ENCODE measurements around the gene LRRC8D.

The LRRC8D gene

DNA sequence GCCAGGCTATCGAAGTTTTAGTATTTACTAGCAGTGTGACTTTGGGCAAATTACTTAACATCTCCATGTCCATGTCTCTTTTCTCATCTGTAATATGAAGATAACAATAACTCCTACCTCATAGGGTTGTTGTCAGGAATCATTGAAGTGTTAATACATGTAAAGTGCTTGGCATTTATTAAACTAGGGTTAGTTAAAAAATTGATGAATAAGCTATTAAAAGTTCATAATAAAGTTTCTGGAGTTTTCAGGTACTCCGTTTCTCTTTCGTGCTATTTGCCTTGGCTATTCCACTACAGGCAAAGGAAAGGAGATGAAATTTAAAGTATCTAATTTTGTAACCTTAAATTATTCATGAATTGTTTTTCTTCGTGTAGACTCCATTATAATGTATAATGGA lies 16.7 kb downstream of the LRRC8D start:
- Histone ChIP-seq H3K27me3 (replicated peaks; ENCODE audit: control insufficient read depth, insufficient read depth, low read length) (no peaks in the 10 kb centered on the region), H3K36me3 (ENCODE audit: control insufficient read depth, insufficient read depth, low read length) (no peaks in the 10 kb centered on the region), H3K4me3 (replicated peaks; ENCODE audit: low read depth, low read length) (no peak overlapping the region)
- DNase-seq (ENCODE audit: extremely low read depth, insufficient read length): no peak
- TF ChIP-seq, protein P1, sequence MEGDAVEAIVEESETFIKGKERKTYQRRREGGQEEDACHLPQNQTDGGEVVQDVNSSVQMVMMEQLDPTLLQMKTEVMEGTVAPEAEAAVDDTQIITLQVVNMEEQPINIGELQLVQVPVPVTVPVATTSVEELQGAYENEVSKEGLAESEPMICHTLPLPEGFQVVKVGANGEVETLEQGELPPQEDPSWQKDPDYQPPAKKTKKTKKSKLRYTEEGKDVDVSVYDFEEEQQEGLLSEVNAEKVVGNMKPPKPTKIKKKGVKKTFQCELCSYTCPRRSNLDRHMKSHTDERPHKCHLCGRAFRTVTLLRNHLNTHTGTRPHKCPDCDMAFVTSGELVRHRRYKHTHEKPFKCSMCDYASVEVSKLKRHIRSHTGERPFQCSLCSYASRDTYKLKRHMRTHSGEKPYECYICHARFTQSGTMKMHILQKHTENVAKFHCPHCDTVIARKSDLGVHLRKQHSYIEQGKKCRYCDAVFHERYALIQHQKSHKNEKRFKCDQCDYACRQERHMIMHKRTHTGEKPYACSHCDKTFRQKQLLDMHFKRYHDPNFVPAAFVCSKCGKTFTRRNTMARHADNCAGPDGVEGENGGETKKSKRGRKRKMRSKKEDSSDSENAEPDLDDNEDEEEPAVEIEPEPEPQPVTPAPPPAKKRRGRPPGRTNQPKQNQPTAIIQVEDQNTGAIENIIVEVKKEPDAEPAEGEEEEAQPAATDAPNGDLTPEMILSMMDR (IDR thresholded peaks at IDR 0.05; ENCODE audit: insufficient read depth, low read length, poor library complexity, severe bottlenecking): no peak

DNA sequence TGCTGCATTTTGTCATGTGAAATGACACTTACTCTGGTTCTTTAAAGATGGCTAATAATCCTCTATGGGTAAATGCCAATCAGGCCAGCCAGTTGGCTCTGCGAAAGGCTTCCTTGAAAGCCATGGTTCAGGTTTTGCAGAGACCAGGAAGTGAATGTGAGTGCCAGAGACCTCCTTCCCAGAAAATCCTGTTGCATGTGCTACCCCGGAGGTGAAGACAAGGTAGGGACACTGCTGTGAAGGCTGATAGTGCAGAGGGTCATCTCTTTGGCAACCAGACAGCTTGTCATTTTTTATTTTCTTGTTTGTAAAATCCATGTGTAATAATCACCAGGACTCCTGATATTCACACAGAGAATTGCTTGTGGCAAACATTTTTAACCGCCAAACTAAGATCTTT lies 18.7 kb downstream of the LRRC8D start:
- no peak overlapping the region for H3K4me3 ChIP-seq (replicated peaks; ENCODE audit: low read depth, low read length)
- no peak for DNase-seq (ENCODE audit: extremely low read depth, insufficient read length)
- TF ChIP-seq, protein P1 (IDR thresholded peaks at IDR 0.05; ENCODE audit: insufficient read depth, low read length, poor library complexity, severe bottlenecking): no peak
- no peaks in the 10 kb centered on the region for H3K36me3 ChIP-seq (ENCODE audit: control insufficient read depth, insufficient read depth, low read length)
- H3K27me3 ChIP-seq (replicated peaks; ENCODE audit: control insufficient read depth, insufficient read depth, low read length): no peaks in the 10 kb centered on the region

DNA sequence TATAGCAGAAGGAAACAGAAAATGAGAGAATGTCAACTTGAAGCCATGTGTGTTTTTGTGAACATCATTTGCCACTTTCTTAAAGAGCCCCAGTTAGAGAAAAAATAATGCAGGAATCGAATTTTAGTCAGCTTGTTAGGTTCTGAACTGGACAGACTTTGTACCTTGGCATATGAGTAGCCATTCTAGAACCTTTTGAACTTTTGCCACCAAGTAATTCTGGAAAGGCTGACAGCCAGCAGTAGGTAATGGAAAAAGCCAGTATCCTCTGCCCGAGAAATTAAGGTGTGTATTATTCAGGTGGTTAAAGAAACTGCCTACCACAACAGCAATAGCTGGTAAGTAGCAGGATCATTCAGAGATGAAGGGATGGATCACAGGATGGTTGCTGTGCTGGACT lies 20.7 kb downstream of the LRRC8D start:
- no peaks in the 10 kb centered on the region for H3K36me3 ChIP-seq (ENCODE audit: control insufficient read depth, insufficient read depth, low read length)
- H3K4me3 ChIP-seq (replicated peaks; ENCODE audit: low read depth, low read length): no peak overlapping the region
- DNase-seq (ENCODE audit: extremely low read depth, insufficient read length): no peak
- TF ChIP-seq, protein P1 (IDR thresholded peaks at IDR 0.05; ENCODE audit: insufficient read depth, low read length, poor library complexity, severe bottlenecking): no peak
- no peaks in the 10 kb centered on the region for H3K27me3 ChIP-seq (replicated peaks; ENCODE audit: control insufficient read depth, insufficient read depth, low read length)

DNA sequence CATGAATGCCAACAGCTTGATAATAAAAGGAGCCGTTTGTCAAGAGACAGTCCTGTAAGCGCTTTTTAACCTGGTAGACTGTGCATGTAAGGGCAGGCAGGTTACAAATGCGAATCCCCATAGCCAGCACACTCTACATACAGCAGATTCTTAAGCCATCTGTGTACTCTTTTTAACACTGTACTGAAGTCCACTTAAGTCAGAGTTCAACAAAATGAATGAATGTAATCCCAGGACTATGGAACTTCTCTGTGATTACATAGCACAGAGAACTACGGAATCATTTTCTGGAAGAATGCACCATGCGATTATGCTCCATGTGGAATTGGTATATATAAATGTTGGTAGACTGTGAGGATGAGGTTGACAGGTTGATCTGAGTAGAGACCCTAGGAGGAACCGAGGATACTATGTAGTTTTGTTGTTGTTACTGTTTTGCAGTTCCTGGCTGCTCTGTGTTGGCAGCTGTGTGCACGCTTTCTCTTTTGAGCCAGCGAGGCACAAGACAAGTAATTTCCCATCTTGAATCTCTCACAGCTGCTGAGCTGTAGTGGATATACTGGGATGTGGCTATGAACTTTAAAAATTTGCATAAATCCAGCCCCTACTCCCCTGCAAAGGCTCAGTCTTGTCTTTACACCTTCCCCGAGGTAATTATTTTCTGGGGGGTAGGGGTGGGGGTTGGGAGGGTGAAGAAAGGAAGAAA lies 21.9 kb downstream of the LRRC8D start:
- no peak for DNase-seq (ENCODE audit: extremely low read depth, insufficient read length)
- no peaks in the 10 kb centered on the region for H3K36me3 ChIP-seq (ENCODE audit: control insufficient read depth, insufficient read depth, low read length)
- no peaks in the 10 kb centered on the region for H3K27me3 ChIP-seq (replicated peaks; ENCODE audit: control insufficient read depth, insufficient read depth, low read length)
- H3K4me3 ChIP-seq (replicated peaks; ENCODE audit: low read depth, low read length): peak overlapping the region; percentile 94
- TF ChIP-seq, protein P1 (IDR thresholded peaks at IDR 0.05; ENCODE audit: insufficient read depth, low read length, poor library complexity, severe bottlenecking): no peak

DNA sequence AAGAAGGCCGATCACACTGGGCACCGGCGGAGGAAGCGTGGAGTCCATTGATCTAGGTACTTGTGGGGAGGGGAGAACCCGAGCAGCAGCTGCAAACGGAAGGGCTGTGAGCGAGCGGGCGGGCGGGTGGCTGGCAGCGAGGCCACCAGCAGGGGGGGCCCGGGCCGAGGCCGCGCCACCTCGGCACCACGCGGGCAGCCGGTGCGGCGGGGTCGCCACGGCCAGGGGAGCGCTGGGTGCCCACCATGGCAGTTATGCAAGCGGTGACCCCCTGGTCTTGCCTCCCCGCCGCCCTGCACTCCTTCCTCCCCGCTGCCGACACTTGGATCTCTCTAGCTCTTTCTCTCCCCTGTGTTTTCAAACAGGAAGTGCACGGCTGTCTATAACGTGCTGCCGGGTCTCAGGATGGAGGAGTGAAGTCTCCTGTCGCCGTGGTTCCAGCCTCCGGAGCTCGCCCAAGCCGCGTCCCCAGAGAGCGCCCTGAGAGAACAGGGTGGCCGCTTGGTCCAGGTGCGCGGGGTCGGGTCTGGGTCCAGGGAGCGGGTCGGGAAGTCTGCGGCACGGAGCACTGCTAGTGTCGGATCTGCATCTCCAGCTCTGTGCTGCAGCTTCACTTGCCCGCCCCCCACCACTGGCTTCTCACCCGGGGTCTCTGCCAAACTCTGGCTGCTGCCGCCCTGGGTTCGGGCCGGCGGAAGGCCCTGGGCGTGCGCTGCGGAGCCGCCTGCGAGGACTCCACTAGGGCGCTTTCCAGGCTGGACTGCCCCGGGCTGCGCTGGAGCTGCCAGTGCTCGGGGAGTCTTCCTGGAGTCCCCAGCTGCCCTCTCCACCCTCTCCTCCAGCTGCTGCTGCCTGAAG lies 22.7 kb downstream of the LRRC8D start:
- no peaks in the 10 kb centered on the region for H3K27me3 ChIP-seq (replicated peaks; ENCODE audit: control insufficient read depth, insufficient read depth, low read length)
- peak; percentile 87 for DNase-seq (ENCODE audit: extremely low read depth, insufficient read length)
- TF ChIP-seq, protein P1 (IDR thresholded peaks at IDR 0.05; ENCODE audit: insufficient read depth, low read length, poor library complexity, severe bottlenecking): peak; percentile 47
- H3K36me3 ChIP-seq (ENCODE audit: control insufficient read depth, insufficient read depth, low read length): no peaks in the 10 kb centered on the region
- peak overlapping the region; percentile 94 for H3K4me3 ChIP-seq (replicated peaks; ENCODE audit: low read depth, low read length)
